GM12878 (cell line): ENCODE measurements around the gene C6orf89. TPM values are rescaled to one million over a fixed set of nuclear protein-coding genes. Genes with fewer than 3 reads are reported as not detected.

Experiments
- ATAC-seq: fragments of 200-7000 bp; cut with Tn5 transposase; 3 replicates; pipeline ENCODE4 v1.9.1; 2020; ENCODE audit warnings: mild to moderate bottlenecking, moderate library complexity
- BruUV-seq: library from RNA; stranded (reverse); fragments of 400-500 nt; replicated peaks from 2 replicates; lab custom pipeline; 2021; lab: Mats Ljungman, UMichigan
- CTCF ChIA-PET: fragments of 300-600 bp; sonication (Branson Sonifier 250); formaldehyde crosslinking; extraction: SDS; loops from one replicate; lab custom pipeline; 2021; ENCODE audit warnings: inconsistent platforms; lab: Yijun Ruan, JAX
- POLR2A ChIA-PET: fragments of 350-600 bp; formaldehyde crosslinking; extraction: SDS; loops from one replicate; lab custom pipeline; 2021; ENCODE audit warnings: inconsistent platforms; lab: Charles Lee
- RAD21 ChIA-PET: fragments of 300-600 bp; sonication (Branson Sonifier 250); formaldehyde crosslinking; loops from one replicate; lab custom pipeline; 2023; ENCODE audit warnings: antibody characterized with exemption; ENCODE audit not compliant: unreplicated experiment; lab: Charles Lee
- SMC1A ChIA-PET: fragments of 300-600 bp; sonication (Branson Sonifier 250); formaldehyde crosslinking; loops from one replicate; lab custom pipeline; 2023; ENCODE audit not compliant: unreplicated experiment, uncharacterized antibody; lab: Charles Lee
- DNase-seq: peaks from one replicate; pipeline ENCODE4 v3.0.0-alpha.2; 2011; ENCODE audit warnings: low read depth, low spot score
- FAIRE-seq: peaks from 3 replicates; lab custom pipeline; 2011; peaks lifted over from hg19 to GRCh38; lab: Jason Lieb, UNC
- H2AFZ ChIP-seq: 2 replicates; pipeline ENCODE4 v1.6.0; 2011; ENCODE audit warnings: low read depth, low read length, control low read depth; ENCODE audit not compliant: control insufficient read depth
- H3K27ac ChIP-seq: 2 replicates; pipeline ENCODE4 v1.5.1; 2011; ENCODE audit warnings: control low read depth; ENCODE audit not compliant: control insufficient read depth, insufficient read depth
- H3K27me3 ChIP-seq, 2 experiments: replicated peaks in 1 of 2; 2 replicates each; pipeline versions ENCODE4 v1.6.0 to v1.6.1; 2011; ENCODE audit warnings: low read length in 1 of 2; ENCODE audit not compliant: control insufficient read depth in 2 of 2, insufficient read depth in 2 of 2
- H3K36me3 ChIP-seq, 2 experiments: 2 replicates each; pipeline ENCODE4 v1.5.1; 2011; ENCODE audit warnings: low read length in 1 of 2; ENCODE audit not compliant: control insufficient read depth in 2 of 2, insufficient read depth in 2 of 2
- H3K4me1 ChIP-seq: 2 replicates; pipeline ENCODE4 v1.6.1; 2011; ENCODE audit warnings: mild to moderate bottlenecking, low read length, moderate library complexity, mixed read lengths; ENCODE audit not compliant: control insufficient read depth, insufficient read depth
- H3K4me2 ChIP-seq: 2 replicates; pipeline ENCODE4 v1.6.0; 2011; ENCODE audit warnings: control low read depth; ENCODE audit not compliant: control insufficient read depth, insufficient read depth
- H3K4me3 ChIP-seq: fragments of 200-600 bp; sonication (generic); 2 replicates; pipeline ENCODE4 v1.5.1; 2016
- H3K79me2 ChIP-seq: 2 replicates; pipeline ENCODE4 v1.6.0; 2011; ENCODE audit warnings: low read length; ENCODE audit not compliant: control insufficient read depth, insufficient read depth
- H3K9ac ChIP-seq: 2 replicates; pipeline ENCODE4 v1.8.0; 2011; ENCODE audit warnings: low read length, control low read depth, mixed read lengths; ENCODE audit not compliant: control insufficient read depth, insufficient read depth
- H3K9me3 ChIP-seq: replicated peaks from 3 replicates; pipeline ENCODE4 v1.5.1; 2011; ENCODE audit warnings: mild to moderate bottlenecking, low read length; ENCODE audit not compliant: control insufficient read depth, insufficient read depth
- H4K20me1 ChIP-seq: 2 replicates; pipeline ENCODE4 v1.6.0; 2011; ENCODE audit not compliant: control insufficient read depth, insufficient read depth
- ATF7 ChIP-seq: fragments of 450-650 bp; IDR thresholded peaks from 2 replicates; pipeline ENCODE4 v1.6.1; 2016; ENCODE audit warnings: low read depth, mild to moderate bottlenecking
- FOXK2 ChIP-seq: fragments of 450-650 bp; IDR thresholded peaks from 2 replicates; pipeline ENCODE4 v1.6.1; 2017; ENCODE audit warnings: mild to moderate bottlenecking, moderate library complexity
- NFYB ChIP-seq: IDR thresholded peaks from 2 replicates; pipeline ENCODE4 v1.6.1; 2011; ENCODE audit warnings: low read depth, mild to moderate bottlenecking, low read length, improper control_type of control experiment, moderate library complexity; ENCODE audit not compliant: insufficient read depth
- RAD51 ChIP-seq: fragments of 450-650 bp; IDR thresholded peaks from 2 replicates; pipeline ENCODE4 v1.6.1; 2016; ENCODE audit warnings: moderate library complexity, mild to moderate bottlenecking, inconsistent platforms
- SMARCA5 ChIP-seq: fragments of 450-650 bp; IDR thresholded peaks from 2 replicates; pipeline ENCODE4 v1.6.1; 2017; ENCODE audit warnings: mild to moderate bottlenecking
- SREBF2 ChIP-seq: IDR thresholded peaks from 2 replicates; pipeline ENCODE4 v1.6.1; 2012; ENCODE audit warnings: mild to moderate bottlenecking, low read length
- TARDBP ChIP-seq: IDR thresholded peaks from 2 replicates; pipeline ENCODE4 v1.6.1; 2016; ENCODE audit warnings: borderline replicate concordance
- TBL1XR1 ChIP-seq: IDR thresholded peaks from 2 replicates; pipeline ENCODE4 v1.6.1; 2012; ENCODE audit warnings: low read depth, low read length, improper control_type of control experiment
- WGBS: methylation state at CpG from one replicate; pipeline ENCODE4 v1.1.6; 2016; ENCODE audit warnings: low lambda C conversion rate; ENCODE audit not compliant: insufficient replicate concordance, insufficient coverage; ENCODE audit errors: missing lambda C conversion rate; 5-methylcytosine and 5-hydroxymethylcytosine counted together
- in situ Hi-C: fragments of 300-500 bp; cut with MboI; formaldehyde crosslinking; loops from 9 replicates; pipeline ENCODE4 v1.14.3; 2018; ENCODE audit warnings: mixed read lengths
- intact Hi-C: fragments of 100-400 bp; cut with micrococcal nuclease; formaldehyde crosslinking; loops from one replicate; pipeline ENCODE4 v1.14.2; 2022; ENCODE audit not compliant: unreplicated experiment
- polyA plus RNA-seq, 11 experiments: library from polyadenylated mRNA; depleted of rRNA in 4 of 11; unstranded in 6 of 11; stranded (reverse) in 5 of 11; fragments of >200 nt; fragmentation: Nextera tagmentation in 4 of 11; fragmentation: Illumina TruSeq in 1 of 11; extraction: Ambion mirVana in 4 of 11; extraction: Trizol in 1 of 11; gene quantifications; 1 replicate in 1 of 11; 2 replicates in 10 of 11; pipeline versions ENCODE4 v1.2.1 to v1.2.3, GENCODE V29; 2011 to 2016; ENCODE audit warnings: inconsistent platforms in 2 of 11, missing spikeins in 2 of 11, low read depth in 1 of 11
- total RNA-seq, 4 experiments: library from RNA; depleted of rRNA in 3 of 4; stranded (reverse); fragments of >200 nt in 3 of 4; fragmentation: Illumina TruSeq in 1 of 4; extraction: Trizol in 1 of 4; gene quantifications; 2 replicates each; pipeline versions ENCODE4 v1.2.1 to v1.2.3, GENCODE V29; 2013 to 2021
- TF ChIP-seq, protein P1 (sequence below): fragments of 450-650 bp; IDR thresholded peaks from 2 replicates; pipeline ENCODE4 v1.6.1; 2018; ENCODE audit warnings: mild to moderate bottlenecking, low read depth, moderate library complexity; ENCODE audit not compliant: partially characterized antibody
- TF ChIP-seq, protein P2 (sequence below): fragments of 450-650 bp; IDR thresholded peaks from 2 replicates; pipeline ENCODE4 v1.6.1; 2017; ENCODE audit warnings: mild to moderate bottlenecking
- TF ChIP-seq, protein P3 (sequence below), 3 experiments: IDR thresholded peaks in 2 of 3; conservative IDR thresholded peaks in 1 of 3; 2 replicates each; pipeline ENCODE4 v1.5.1; 2011; ENCODE audit warnings: low read depth in 3 of 3, low read length in 3 of 3, mild to moderate bottlenecking in 3 of 3, control low read depth in 2 of 3, moderate library complexity in 2 of 3, inconsistent platforms in 1 of 3, mixed read lengths in 1 of 3; ENCODE audit not compliant: control insufficient read depth in 2 of 3, insufficient read depth in 1 of 3; ENCODE audit errors: extremely low read depth in 1 of 3
- TF ChIP-seq, protein P4 (sequence below): fragments of 450-650 bp; IDR thresholded peaks from 2 replicates; pipeline ENCODE4 v1.6.1; 2017; ENCODE audit warnings: low read depth, mild to moderate bottlenecking, moderate library complexity

The C6orf89 gene
- total and polyA plus RNA-seq, 10 of the 15 experiments (the other 5 are each of a cell fraction or from before 2014, with no cell fraction given), result 10.8 to 42.7 (median 28.6) TPM

DNA sequence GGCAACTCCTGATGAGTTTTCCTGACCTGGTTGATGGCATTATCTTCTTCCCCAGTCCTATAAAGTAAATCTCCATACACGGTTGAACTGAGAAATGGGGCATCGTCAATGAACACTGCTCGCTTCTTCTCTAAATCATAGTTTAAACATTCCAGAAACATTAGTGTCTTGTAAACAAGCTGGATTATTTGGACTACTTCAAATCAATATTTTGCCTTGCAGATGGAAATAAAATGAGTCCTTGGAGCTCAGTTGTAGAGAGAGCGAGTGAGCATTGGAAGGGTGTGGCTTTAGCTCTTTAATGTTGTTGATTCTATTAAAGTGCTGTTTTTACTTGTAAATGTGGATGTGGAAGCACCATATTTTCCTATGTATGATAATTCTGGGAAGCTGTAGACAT lies 18.4 kb downstream of the C6orf89 start (continued):
- TF ChIP-seq, protein P1, sequence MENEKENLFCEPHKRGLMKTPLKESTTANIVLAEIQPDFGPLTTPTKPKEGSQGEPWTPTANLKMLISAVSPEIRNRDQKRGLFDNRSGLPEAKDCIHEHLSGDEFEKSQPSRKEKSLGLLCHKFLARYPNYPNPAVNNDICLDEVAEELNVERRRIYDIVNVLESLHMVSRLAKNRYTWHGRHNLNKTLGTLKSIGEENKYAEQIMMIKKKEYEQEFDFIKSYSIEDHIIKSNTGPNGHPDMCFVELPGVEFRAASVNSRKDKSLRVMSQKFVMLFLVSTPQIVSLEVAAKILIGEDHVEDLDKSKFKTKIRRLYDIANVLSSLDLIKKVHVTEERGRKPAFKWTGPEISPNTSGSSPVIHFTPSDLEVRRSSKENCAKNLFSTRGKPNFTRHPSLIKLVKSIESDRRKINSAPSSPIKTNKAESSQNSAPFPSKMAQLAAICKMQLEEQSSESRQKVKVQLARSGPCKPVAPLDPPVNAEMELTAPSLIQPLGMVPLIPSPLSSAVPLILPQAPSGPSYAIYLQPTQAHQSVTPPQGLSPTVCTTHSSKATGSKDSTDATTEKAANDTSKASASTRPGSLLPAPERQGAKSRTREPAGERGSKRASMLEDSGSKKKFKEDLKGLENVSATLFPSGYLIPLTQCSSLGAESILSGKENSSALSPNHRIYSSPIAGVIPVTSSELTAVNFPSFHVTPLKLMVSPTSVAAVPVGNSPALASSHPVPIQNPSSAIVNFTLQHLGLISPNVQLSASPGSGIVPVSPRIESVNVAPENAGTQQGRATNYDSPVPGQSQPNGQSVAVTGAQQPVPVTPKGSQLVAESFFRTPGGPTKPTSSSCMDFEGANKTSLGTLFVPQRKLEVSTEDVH, result no peak
- TF ChIP-seq TARDBP, result no peak
- TF ChIP-seq, protein P2, sequence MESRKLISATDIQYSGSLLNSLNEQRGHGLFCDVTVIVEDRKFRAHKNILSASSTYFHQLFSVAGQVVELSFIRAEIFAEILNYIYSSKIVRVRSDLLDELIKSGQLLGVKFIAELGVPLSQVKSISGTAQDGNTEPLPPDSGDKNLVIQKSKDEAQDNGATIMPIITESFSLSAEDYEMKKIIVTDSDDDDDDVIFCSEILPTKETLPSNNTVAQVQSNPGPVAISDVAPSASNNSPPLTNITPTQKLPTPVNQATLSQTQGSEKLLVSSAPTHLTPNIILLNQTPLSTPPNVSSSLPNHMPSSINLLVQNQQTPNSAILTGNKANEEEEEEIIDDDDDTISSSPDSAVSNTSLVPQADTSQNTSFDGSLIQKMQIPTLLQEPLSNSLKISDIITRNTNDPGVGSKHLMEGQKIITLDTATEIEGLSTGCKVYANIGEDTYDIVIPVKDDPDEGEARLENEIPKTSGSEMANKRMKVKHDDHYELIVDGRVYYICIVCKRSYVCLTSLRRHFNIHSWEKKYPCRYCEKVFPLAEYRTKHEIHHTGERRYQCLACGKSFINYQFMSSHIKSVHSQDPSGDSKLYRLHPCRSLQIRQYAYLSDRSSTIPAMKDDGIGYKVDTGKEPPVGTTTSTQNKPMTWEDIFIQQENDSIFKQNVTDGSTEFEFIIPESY, result no peak
- no peak for TF ChIP-seq NFYB
- TF ChIP-seq, all 136 proteins: peak for 0

DNA sequence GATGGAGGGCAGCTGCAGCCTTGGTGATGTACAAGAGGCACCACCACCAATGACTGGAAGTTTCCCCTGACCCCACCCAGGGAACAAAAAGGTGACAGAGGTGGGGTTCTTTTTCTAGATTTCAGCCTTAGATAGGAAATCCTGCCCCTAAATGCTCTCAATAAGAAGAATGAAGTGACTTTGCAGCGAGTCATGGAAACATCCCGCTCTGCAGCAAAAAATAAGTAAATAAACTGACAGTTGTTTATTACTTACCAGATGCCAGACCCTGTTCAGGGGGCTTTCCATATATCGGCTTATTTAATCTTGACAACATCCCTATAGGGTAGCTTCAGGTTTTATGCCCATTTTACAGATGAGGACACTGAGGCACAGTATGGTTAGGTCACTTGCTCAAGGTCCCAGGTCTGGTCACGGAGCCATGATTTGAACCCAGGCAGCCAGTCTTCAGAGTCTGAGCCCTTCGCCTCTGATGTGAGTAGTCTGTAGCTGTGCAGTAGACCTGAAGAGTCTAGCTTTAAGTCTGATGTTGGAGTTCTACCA lies 19.2 kb downstream of the C6orf89 start:
- Histone ChIP-seq H3K79me2 (no peaks in the 10 kb centered on the region), H2AFZ (no peak overlapping the region), H3K9me3 (no peaks in the 10 kb centered on the region), H3K27me3 (no peaks in the 10 kb centered on the region), H3K4me1 (no peaks in the 10 kb centered on the region), H3K9ac (no peak overlapping the region), H4K20me1 (no peaks in the 10 kb centered on the region), H3K36me3 (peaks cover 3 to 9% of the 10 kb centered on the region in 2 experiments; a peak in 3 of 4 replicates), H3K4me2 (no peak overlapping the region), H3K27ac (no peak overlapping the region), H3K4me3 (no peak overlapping the region)
- POLR2A ChIA-PET, result no interaction called here
- no TSS peak for BruUV-seq
- no peak for DNase-seq
- FAIRE-seq, result no peak
- SMC1A ChIA-PET, result interaction anchor here (1.1 to 1.5 kb wide), 2 partner anchors 9 to 33 kb away, joined by 3 to 4 read pairs; no protein-coding TSS in a partner anchor
- RAD21 ChIA-PET, result no interaction called here
- intact Hi-C loops, result no loop called here
- 99% methylated on average over 5 of the region's 5 CpGs for WGBS
- CTCF ChIA-PET, result interaction anchor here (1.4 to 2.3 kb wide), 3 partner anchors 20 to 114 kb away, joined by 4 to 8 read pairs (median 5); no protein-coding TSS in a partner anchor
- in situ Hi-C loops, result no loop called here
- ATAC-seq, result no peak
- TF ChIP-seq RAD51 (no peak), SREBF2 (no peak), ATF7 (no peak), FOXK2 (no peak), SMARCA5 (no peak), TBL1XR1 (no peak)
- TF ChIP-seq, protein P3, sequence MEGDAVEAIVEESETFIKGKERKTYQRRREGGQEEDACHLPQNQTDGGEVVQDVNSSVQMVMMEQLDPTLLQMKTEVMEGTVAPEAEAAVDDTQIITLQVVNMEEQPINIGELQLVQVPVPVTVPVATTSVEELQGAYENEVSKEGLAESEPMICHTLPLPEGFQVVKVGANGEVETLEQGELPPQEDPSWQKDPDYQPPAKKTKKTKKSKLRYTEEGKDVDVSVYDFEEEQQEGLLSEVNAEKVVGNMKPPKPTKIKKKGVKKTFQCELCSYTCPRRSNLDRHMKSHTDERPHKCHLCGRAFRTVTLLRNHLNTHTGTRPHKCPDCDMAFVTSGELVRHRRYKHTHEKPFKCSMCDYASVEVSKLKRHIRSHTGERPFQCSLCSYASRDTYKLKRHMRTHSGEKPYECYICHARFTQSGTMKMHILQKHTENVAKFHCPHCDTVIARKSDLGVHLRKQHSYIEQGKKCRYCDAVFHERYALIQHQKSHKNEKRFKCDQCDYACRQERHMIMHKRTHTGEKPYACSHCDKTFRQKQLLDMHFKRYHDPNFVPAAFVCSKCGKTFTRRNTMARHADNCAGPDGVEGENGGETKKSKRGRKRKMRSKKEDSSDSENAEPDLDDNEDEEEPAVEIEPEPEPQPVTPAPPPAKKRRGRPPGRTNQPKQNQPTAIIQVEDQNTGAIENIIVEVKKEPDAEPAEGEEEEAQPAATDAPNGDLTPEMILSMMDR (IDR thresholded peaks at IDR 0.05 in 2 of 3, conservative IDR thresholded peaks at IDR 0.05 in 1 of 3; ENCODE audit: control insufficient read depth in 2 of 3, extremely low read depth in 1 of 3, insufficient read depth in 1 of 3, low read depth in 3 of 3, low read length in 3 of 3), result no peak
- TF ChIP-seq, protein P4, sequence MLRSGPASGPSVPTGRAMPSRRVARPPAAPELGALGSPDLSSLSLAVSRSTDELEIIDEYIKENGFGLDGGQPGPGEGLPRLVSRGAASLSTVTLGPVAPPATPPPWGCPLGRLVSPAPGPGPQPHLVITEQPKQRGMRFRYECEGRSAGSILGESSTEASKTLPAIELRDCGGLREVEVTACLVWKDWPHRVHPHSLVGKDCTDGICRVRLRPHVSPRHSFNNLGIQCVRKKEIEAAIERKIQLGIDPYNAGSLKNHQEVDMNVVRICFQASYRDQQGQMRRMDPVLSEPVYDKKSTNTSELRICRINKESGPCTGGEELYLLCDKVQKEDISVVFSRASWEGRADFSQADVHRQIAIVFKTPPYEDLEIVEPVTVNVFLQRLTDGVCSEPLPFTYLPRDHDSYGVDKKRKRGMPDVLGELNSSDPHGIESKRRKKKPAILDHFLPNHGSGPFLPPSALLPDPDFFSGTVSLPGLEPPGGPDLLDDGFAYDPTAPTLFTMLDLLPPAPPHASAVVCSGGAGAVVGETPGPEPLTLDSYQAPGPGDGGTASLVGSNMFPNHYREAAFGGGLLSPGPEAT, result no peak
